SK-N-MC (cell line): ENCODE data around the gene KRT75.

Experiments
- DNase-seq: peaks from one replicate; pipeline ENCODE4 v3.0.0-alpha.2; 2011; ENCODE audit warnings: low read depth, low spot score
- H3K27ac ChIP-seq: fragments of 200-600 bp; sonication (generic); 2 replicates; pipeline ENCODE4 v1.5.1; 2016; ENCODE audit warnings: mixed run types
- H3K36me3 ChIP-seq: fragments of 200-600 bp; sonication (generic); 2 replicates; pipeline ENCODE4 v1.6.1; 2017; ENCODE audit warnings: antibody characterized with exemption, low read length, mixed read lengths; ENCODE audit not compliant: insufficient read depth
- H3K4me3 ChIP-seq: fragments of 200-600 bp; sonication (generic); 2 replicates; pipeline ENCODE4 v1.5.1; 2016
- H3K9ac ChIP-seq: fragments of 200-600 bp; sonication (generic); 2 replicates; pipeline ENCODE4 v1.8.0; 2017; ENCODE audit warnings: mixed run types, mixed read lengths; ENCODE audit not compliant: insufficient read length
- H3K9me3 ChIP-seq: fragments of 200-600 bp; sonication (generic); 2 replicates; pipeline ENCODE4 v1.6.1; 2017; ENCODE audit warnings: low read depth, mild to moderate bottlenecking, antibody characterized with exemption, low read length, moderate library complexity, mixed read lengths
- EZH2 ChIP-seq: fragments of 200-600 bp; sonication (generic); IDR thresholded peaks from one replicate; pipeline ENCODE4 v1.6.1; 2017; ENCODE audit warnings: antibody characterized with exemption
- FOXP2 ChIP-seq: optimal IDR thresholded peaks from 2 replicates; pipeline ENCODE3; 2011; ENCODE audit warnings: mild to moderate bottlenecking, moderate library complexity; ENCODE audit not compliant: insufficient read depth; ENCODE audit errors: extremely low read length, control extremely low read depth
- POLR2AphosphoS5 ChIP-seq: IDR thresholded peaks from 2 replicates; pipeline ENCODE4 v1.6.1; 2012; ENCODE audit warnings: mild to moderate bottlenecking, low read depth, low read length, borderline replicate concordance

The KRT75 gene

DNA sequence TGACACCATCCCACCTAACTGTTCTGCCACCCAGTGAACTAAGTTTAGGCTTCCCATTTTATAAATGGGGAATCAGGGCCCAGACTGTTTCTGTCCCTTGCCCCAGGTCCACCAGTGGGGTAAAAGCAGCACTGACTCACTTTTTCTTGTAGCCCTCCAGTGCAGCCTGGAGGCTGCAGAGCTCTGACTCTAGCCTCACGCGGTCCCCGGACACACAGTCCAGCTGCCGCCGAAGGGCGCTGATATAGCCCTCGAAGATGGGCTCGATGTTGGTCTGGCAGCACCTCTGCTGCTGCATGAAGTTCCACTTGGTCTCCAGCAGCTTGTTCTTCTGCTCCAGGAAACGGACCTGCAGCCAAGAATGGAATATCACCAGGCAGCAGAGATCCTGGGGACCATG lies 30.6 kb downstream of the KRT75 start:
- Histone ChIP-seq H3K36me3 (no peaks in the 10 kb centered on the region), H3K9ac (no peak overlapping the region), H3K4me3 (no peak overlapping the region), H3K9me3 (no peaks in the 10 kb centered on the region), H3K27ac (no peak overlapping the region)
- TF ChIP-seq POLR2AphosphoS5, result no peak
- TF ChIP-seq EZH2, result no peak
- no peak for TF ChIP-seq FOXP2
- DNase-seq, result no peak

DNA sequence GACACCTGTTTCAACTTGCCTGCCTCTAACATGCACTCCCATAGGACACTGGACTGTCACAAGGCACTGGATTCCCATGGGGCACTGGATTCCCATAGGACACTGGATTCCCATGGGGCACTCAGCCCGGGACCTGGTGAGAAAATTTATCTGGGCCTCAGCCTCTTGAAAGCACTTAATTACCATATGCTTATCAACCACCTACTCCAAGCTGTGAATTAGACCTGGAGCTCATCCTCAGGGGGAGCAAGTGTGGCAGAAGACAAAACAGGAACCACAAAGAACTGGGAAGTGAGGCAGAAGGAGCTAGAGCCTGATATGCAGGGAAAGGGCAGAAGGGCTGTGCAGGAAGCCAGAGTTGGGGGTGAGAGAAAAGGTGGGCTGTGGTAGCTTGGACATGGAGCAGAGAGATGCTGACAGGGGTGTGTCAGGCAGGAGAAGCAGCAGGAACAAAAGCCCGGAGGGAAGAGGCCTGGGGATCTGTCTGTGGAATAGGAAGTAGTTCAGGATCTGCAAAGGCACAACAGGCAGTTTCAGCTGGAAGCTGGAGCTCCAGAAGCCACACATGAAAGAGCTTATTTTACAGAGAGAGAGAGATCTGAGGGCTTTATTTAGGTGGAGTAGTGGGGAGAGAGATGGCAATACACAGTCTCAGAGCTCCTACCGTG lies 31.2 kb downstream of the KRT75 start:
- Histone ChIP-seq H3K4me3 (no peak overlapping the region), H3K9me3 (no peaks in the 10 kb centered on the region), H3K36me3 (no peaks in the 10 kb centered on the region), H3K9ac (no peak overlapping the region), H3K27ac (no peak overlapping the region)
- no peak for DNase-seq
- TF ChIP-seq POLR2AphosphoS5 (no peak), EZH2 (no peak), FOXP2 (no peak)

DNA sequence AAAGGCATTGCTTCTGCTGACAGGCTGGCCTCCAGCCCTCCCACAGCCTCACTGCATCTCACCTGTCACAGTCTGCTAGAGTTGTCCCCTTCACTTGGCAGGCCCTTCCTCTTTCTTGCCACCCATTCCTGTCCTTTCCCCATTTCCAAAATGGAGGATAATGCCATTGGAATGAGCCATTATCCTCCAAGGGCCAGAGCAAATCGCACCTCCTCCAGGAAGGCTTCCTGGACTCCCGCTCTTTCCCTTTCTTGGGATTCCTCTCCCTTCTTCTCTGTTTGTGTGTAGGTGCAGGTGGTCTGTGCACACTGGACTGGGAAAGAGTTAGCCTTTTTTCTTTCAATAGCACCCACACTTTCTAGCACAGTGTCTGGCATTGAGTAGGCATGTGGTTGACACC lies 31.8 kb downstream of the KRT75 start:
- no peak overlapping the region for H3K4me3 ChIP-seq
- H3K9ac ChIP-seq, result no peak overlapping the region
- no peak for DNase-seq
- no peak for TF ChIP-seq POLR2AphosphoS5
- TF ChIP-seq EZH2, result no peak
- no peak for TF ChIP-seq FOXP2
- H3K36me3 ChIP-seq, result no peaks in the 10 kb centered on the region
- no peaks in the 10 kb centered on the region for H3K9me3 ChIP-seq
- no peak overlapping the region for H3K27ac ChIP-seq

DNA sequence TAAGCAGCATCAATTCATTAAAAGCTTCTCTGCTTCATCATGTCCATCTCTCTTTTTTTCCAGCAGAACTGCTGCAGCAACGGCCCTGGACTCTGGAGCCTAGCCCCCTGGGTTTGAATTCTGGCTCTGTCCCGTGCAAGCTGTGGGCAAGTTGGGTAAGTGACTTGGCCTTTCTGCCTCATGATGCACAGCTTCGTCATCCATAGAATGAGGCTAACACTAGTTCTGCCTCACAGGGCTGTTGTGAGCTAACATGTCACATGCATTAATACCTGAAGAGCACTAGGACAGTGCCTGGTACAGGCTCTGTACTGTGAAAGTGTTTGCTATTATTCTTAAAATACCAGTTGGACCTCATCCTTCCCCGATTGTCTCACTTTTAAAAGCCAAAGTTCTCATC lies 32.2 kb downstream of the KRT75 start:
- Histone ChIP-seq H3K36me3 (no peaks in the 10 kb centered on the region), H3K9ac (no peak overlapping the region), H3K27ac (no peak overlapping the region), H3K4me3 (no peak overlapping the region), H3K9me3 (no peaks in the 10 kb centered on the region)
- no peak for DNase-seq
- TF ChIP-seq POLR2AphosphoS5 (no peak), EZH2 (no peak), FOXP2 (no peak)

DNA sequence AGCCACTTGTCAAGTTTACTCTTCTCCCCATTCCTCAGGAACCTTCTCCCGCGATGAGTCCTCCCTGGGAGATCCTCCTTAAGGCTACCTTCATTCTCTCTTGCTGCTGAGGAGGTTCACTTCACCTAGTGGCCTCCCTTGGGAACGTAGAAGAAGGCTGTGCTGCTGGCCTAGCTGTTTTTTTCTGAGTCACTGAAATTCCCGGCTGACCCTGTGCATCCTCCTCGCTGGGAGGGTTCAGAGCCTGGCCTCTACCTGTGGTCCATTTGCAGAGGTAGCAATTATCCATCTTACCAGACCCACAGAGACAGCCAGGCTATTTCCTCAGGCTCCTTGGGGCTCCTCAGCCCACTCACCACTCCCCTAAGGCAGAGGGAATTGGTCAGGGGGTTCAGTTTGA lies 32.6 kb downstream of the KRT75 start:
- no peaks in the 10 kb centered on the region for H3K9me3 ChIP-seq
- H3K36me3 ChIP-seq, result no peaks in the 10 kb centered on the region
- no peak overlapping the region for H3K27ac ChIP-seq
- DNase-seq, result no peak
- H3K4me3 ChIP-seq, result no peak overlapping the region
- TF ChIP-seq POLR2AphosphoS5 (no peak), FOXP2 (no peak), EZH2 (no peak)
- no peak overlapping the region for H3K9ac ChIP-seq

DNA sequence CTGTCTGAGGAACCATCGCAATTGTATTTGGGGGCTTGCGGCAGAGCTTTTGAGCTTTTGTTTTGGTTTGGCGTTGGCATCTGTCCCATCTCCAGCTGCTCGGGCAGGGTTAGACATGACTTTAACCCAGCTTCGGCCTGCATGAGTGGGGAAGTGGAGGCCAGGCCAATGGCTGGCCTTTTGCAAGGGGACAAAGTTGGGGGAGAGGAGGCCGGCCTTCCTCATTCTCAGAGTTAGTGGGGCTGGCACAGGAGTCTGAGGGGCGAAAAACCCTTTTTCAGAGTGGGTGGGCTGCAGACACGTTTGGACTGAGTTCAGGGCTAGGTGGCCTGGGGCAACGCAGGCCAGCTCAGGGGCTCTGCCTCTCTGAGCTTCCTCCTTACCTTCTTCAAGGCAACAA lies 33.3 kb downstream of the KRT75 start:
- TF ChIP-seq FOXP2 (no peak), POLR2AphosphoS5 (no peak), EZH2 (no peak)
- DNase-seq, result no peak
- no peaks in the 10 kb centered on the region for H3K36me3 ChIP-seq
- H3K27ac ChIP-seq, result no peak overlapping the region
- no peaks in the 10 kb centered on the region for H3K9me3 ChIP-seq
- no peak overlapping the region for H3K4me3 ChIP-seq
- H3K9ac ChIP-seq, result no peak overlapping the region

DNA sequence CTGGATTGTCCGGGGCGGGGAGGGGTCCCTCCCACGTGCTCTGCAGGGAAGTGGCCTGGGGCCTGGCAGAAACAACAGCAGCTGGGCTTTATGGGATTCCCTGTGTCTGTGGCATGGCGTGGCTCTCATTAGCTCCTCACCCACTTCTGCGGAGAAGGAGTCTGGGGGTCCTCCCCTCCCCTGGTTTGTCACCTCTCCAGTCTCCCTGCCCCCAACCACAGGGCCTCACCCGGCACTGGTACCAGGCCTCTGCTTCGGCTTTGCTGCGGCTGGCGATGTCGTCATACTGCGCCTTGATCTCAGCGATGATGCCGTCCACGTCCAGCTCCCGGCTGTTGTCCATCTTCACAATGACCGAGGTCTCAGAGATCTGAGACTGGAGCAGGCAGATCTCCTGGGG lies 34.4 kb downstream of the KRT75 start:
- no peak for TF ChIP-seq EZH2
- no peak for TF ChIP-seq POLR2AphosphoS5

DNA sequence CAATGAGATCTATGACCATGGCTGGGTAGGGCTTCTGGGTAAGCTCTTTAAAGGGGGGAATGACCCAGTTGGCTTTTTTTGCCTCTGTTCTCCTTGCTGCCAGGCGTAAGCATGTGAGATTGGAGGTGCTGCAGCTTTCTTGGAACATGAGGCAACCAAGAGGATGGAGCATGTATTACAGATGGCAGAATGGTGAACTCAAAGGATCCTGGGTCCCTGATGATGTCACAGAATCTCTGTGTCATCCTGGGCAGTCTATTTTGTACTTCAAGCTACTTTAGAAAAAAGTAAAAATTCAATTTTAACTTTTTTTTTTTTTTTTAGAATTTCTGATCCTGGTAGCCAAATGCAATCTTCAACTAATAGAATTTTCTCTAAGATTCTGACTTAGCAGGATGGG lies 36.0 kb downstream of the KRT75 start:
- no peaks in the 10 kb centered on the region for H3K36me3 ChIP-seq
- H3K9ac ChIP-seq, result no peak overlapping the region
- no peak for DNase-seq

More for the DNA sequence above, 34.4 kb downstream of the KRT75 start:
- H3K27ac ChIP-seq, result no peak overlapping the region
- no peak overlapping the region for H3K9ac ChIP-seq
- no peak for DNase-seq
- H3K9me3 ChIP-seq, result no peaks in the 10 kb centered on the region
- no peak overlapping the region for H3K4me3 ChIP-seq
- no peaks in the 10 kb centered on the region for H3K36me3 ChIP-seq

DNA sequence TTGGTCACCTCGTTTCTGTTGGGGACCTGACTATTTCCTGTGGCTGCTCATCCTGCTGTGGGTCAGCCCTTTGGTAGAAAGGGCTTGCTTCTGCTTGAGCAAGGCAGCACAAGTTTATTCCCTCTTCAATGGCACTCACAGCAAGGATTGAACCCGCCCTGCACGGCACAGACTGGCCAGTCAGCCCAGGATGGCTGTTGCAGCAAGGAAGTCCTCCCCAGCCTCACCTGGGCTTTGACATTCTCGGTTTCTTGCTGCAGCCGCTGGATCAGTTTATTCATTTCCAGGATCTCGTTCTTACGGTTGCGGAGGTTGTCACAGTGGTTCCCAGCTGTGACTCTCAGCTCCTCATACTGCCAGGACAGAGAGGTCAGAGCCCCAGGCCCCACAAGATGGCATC lies 37.5 kb downstream of the KRT75 start:
- no peak overlapping the region for H3K4me3 ChIP-seq
- no peak overlapping the region for H3K9ac ChIP-seq
- no peak for TF ChIP-seq EZH2
- no peak for TF ChIP-seq FOXP2
- TF ChIP-seq POLR2AphosphoS5, result no peak
- no peak overlapping the region for H3K27ac ChIP-seq
- no peaks in the 10 kb centered on the region for H3K9me3 ChIP-seq
- no peak for DNase-seq
- no peaks in the 10 kb centered on the region for H3K36me3 ChIP-seq

More for the DNA sequence above, 36.0 kb downstream of the KRT75 start:
- Histone ChIP-seq H3K4me3 (no peak overlapping the region), H3K9me3 (no peaks in the 10 kb centered on the region), H3K27ac (no peak overlapping the region)
- no peak for TF ChIP-seq POLR2AphosphoS5
- no peak for TF ChIP-seq EZH2
- no peak for TF ChIP-seq FOXP2
